A673 (cell line): ENCODE results near the gene SAMD3. TPM values are rescaled to one million over a fixed set of nuclear protein-coding genes. Genes with fewer than 3 reads are reported as not detected.
A peak's percentile ranks its signal among the peaks of the same experiment; 100 is the strongest.
"Not testable (repeated sequence)": the region's sequence is repeated elsewhere in the genome, so short reads cannot be mapped to it uniquely, and the experiment has no call there.

Experiments
- BruUV-seq: library from RNA; stranded (reverse); fragments of 400-500 nt; replicated peaks from 2 replicates; lab custom pipeline; 2021; lab: Mats Ljungman, UMichigan
- CTCF ChIA-PET: fragments of 300-600 bp; sonication (Branson Sonifier 250); formaldehyde crosslinking; loops from one replicate; lab custom pipeline; 2022; ENCODE audit warnings: antibody characterized with exemption; lab: Charles Lee
- POLR2A ChIA-PET: fragments of 300-600 bp; sonication (Branson Sonifier 250); formaldehyde crosslinking; loops from one replicate; lab custom pipeline; 2022; ENCODE audit warnings: antibody characterized with exemption; ENCODE audit not compliant: low non-redundant PET; lab: Charles Lee
- DNase-seq: peaks from one replicate; pipeline ENCODE4 v3.0.0-alpha.2; 2015; ENCODE audit warnings: low spot score
- H3K27ac ChIP-seq: fragments of 200-600 bp; sonication (generic); 2 replicates; pipeline ENCODE4 v1.5.1; 2016; ENCODE audit warnings: mixed run types, low read depth, mild to moderate bottlenecking, mixed read lengths, antibody characterized with exemption, low read length; ENCODE audit not compliant: poor library complexity, severe bottlenecking
- H3K27me3 ChIP-seq: fragments of 200-600 bp; sonication (generic); replicated peaks from 2 replicates; pipeline ENCODE4 v1.6.1; 2017; ENCODE audit warnings: mixed run types, low read depth, mild to moderate bottlenecking, mixed read lengths, antibody characterized with exemption, low read length; ENCODE audit not compliant: insufficient read depth, poor library complexity
- H3K36me3 ChIP-seq: fragments of 200-600 bp; sonication (generic); 2 replicates; pipeline ENCODE4 v1.6.1; 2016; ENCODE audit warnings: mixed run types, mild to moderate bottlenecking, mixed read lengths, antibody characterized with exemption, low read length; ENCODE audit not compliant: insufficient read depth, poor library complexity, severe bottlenecking
- H3K4me1 ChIP-seq: fragments of 200-600 bp; sonication (generic); 2 replicates; pipeline ENCODE4 v1.6.1; 2017; ENCODE audit warnings: mixed run types, mild to moderate bottlenecking, mixed read lengths, antibody characterized with exemption, low read length; ENCODE audit not compliant: insufficient read depth, poor library complexity, severe bottlenecking
- H3K4me3 ChIP-seq: fragments of 200-600 bp; sonication (generic); 2 replicates; pipeline ENCODE4 v1.5.1; 2016; ENCODE audit warnings: low read depth, mixed run types, mild to moderate bottlenecking, mixed read lengths, low read length; ENCODE audit not compliant: poor library complexity, severe bottlenecking
- H3K9me3 ChIP-seq: fragments of 200-600 bp; sonication (generic); 2 replicates; pipeline ENCODE4 v1.6.1; 2016; ENCODE audit warnings: mixed run types, low read depth, mild to moderate bottlenecking, mixed read lengths, antibody characterized with exemption, low read length; ENCODE audit not compliant: poor library complexity, severe bottlenecking
- EZH2 ChIP-seq: fragments of 200-600 bp; sonication (generic); IDR thresholded peaks from 2 replicates; pipeline ENCODE4 v1.6.1; 2017; ENCODE audit warnings: borderline replicate concordance, low read depth, mild to moderate bottlenecking, mixed read lengths, antibody characterized with exemption, low read length; ENCODE audit not compliant: poor library complexity, severe bottlenecking
- intact Hi-C: fragments of 100-400 bp; cut with micrococcal nuclease; formaldehyde crosslinking; loops from one replicate; pipeline ENCODE4 v1.10.0; 2022; ENCODE audit not compliant: unreplicated experiment
- total RNA-seq: library from RNA; stranded (reverse); gene quantifications from 2 replicates; pipeline ENCODE4 v1.2.3, GENCODE V29; 2021
- TF ChIP-seq, protein P1 (sequence below): fragments of 300-800, 200-600 bp; sonication (generic); conservative IDR thresholded peaks from 2 replicates; pipeline ENCODE4 v1.5.1; 2017; ENCODE audit warnings: low read depth, mild to moderate bottlenecking, antibody characterized with exemption, low read length, moderate library complexity, mixed read lengths

SAMD3 gene
- total RNA-seq, 1 experiment from 2014 or later, result not detected

DNA sequence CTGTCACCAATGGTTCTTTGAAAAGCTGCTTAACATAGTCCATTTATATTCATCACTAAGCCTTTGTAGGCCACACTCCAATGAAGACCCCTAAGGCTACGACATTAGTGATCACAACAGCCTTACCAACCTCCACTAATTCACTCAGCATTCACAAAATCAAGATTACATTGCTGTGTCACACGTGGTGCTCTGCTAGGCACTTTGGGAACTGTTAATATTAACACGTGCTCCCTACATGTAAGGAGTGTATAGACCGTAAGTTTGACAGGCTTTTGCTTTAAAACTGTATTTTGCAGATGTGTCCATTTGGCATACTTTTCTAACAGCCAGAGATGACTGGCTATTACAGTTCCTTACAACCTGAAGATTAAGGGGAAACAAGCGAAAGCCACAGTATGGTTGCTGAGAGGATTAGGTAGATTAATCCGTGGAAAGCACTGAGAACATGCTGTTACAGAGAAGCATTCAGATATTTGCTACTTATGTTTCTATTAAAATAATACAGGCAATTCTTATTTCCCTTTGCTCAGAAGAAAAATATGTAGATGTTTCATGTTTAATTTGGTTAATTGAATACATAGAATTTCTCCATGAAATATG lies 69.7 kb downstream of the SAMD3 start:
- TF ChIP-seq, protein P1, sequence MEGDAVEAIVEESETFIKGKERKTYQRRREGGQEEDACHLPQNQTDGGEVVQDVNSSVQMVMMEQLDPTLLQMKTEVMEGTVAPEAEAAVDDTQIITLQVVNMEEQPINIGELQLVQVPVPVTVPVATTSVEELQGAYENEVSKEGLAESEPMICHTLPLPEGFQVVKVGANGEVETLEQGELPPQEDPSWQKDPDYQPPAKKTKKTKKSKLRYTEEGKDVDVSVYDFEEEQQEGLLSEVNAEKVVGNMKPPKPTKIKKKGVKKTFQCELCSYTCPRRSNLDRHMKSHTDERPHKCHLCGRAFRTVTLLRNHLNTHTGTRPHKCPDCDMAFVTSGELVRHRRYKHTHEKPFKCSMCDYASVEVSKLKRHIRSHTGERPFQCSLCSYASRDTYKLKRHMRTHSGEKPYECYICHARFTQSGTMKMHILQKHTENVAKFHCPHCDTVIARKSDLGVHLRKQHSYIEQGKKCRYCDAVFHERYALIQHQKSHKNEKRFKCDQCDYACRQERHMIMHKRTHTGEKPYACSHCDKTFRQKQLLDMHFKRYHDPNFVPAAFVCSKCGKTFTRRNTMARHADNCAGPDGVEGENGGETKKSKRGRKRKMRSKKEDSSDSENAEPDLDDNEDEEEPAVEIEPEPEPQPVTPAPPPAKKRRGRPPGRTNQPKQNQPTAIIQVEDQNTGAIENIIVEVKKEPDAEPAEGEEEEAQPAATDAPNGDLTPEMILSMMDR, result no peak
- TF ChIP-seq EZH2, result no peak
- DNase-seq, result no peak
- Histone ChIP-seq H3K36me3 (no peaks in the 10 kb centered on the region), H3K4me3 (no peak overlapping the region), H3K9me3 (peaks cover 3% of the 10 kb centered on the region), H3K4me1 (peaks cover 3% of the 10 kb centered on the region), H3K27me3 (no peaks in the 10 kb centered on the region), H3K27ac (no peak overlapping the region)
- BruUV-seq, result no TSS peak
- intact Hi-C loops, result no loop called here
- CTCF ChIA-PET, result no interaction called here
- POLR2A ChIA-PET, result no interaction called here

GRCh38 chr6:130150906-130151305 lies 71.8 kb downstream of the SAMD3 start:
- Histone ChIP-seq H3K4me3 (no peak overlapping the region), H3K27ac (no peak overlapping the region), H3K27me3 (no peaks in the 10 kb centered on the region), H3K4me1 (peaks cover 8% of the 10 kb centered on the region), H3K36me3 (no peaks in the 10 kb centered on the region), H3K9me3 (no peaks in the 10 kb centered on the region)
- ChIA-PET CTCF (no interaction called here), POLR2A (no interaction called here)
- peak; percentile 86 for DNase-seq
- intact Hi-C loops, result no loop called here
- TF ChIP-seq, protein P1, result no peak
- no peak for TF ChIP-seq EZH2
- no TSS peak for BruUV-seq

DNA sequence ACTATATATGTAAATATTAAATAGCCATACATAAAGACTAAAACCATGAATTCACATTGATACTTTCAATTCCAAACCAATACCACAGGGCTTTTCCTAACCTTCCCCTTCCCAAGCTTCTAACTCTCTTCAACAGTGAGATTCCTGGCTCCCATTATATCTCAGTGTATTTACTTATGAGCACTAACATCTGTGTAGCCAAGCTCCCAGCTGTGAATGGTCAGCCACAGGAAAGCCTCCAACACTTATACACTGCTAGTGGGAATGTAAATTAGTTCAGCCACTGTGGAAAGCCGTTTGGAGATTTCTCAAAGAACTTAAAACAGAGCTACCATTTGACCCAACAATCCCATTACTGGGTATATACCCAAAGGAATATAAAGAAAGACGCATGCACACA lies 73.7 kb downstream of the SAMD3 start:
- CTCF ChIA-PET, result interaction anchor here (0.6 kb wide), 1 partner anchor 9 kb away, joined by 5 read pairs; no protein-coding TSS in a partner anchor
- intact Hi-C loops, H3K9me3 ChIP-seq, H3K36me3 ChIP-seq, H3K4me1 ChIP-seq, DNase-seq, BruUV-seq, H3K27ac ChIP-seq, H3K4me3 ChIP-seq, POLR2A ChIA-PET, H3K27me3 ChIP-seq: not testable (repeated sequence)

DNA sequence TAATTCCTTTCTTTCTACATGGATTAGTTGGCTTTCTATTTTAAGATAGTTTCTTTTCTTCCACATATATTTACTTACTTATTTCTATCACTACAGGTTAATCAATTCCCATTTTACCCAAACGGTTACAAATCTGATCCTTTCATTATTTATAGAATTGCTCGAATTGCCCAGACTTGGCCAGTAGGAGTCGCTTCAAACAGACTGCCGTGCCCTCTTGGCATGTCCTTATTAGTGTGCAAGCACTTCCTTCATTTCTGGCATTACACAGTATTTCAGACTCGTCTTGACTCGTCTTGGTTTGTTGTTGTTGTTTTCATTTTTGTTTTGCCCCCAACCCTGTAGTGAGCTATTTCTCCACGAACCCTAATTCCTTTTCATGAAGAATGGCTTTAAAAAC lies 74.6 kb downstream of the SAMD3 start:
- no peak for DNase-seq
- Histone ChIP-seq H3K4me1 (peaks cover 8% of the 10 kb centered on the region), H3K4me3 (no peak overlapping the region), H3K36me3 (no peaks in the 10 kb centered on the region), H3K27me3 (no peaks in the 10 kb centered on the region), H3K27ac (no peak overlapping the region), H3K9me3 (no peaks in the 10 kb centered on the region)
- POLR2A ChIA-PET, result no interaction called here
- BruUV-seq, result no TSS peak
- CTCF ChIA-PET, result interaction anchor here (0.6 kb wide), 1 partner anchor 9 kb away, joined by 5 read pairs; no protein-coding TSS in a partner anchor
- intact Hi-C loops, result no loop called here
- no peak for TF ChIP-seq EZH2
- TF ChIP-seq, protein P1, result peak; percentile 38
